Measurements from ENCODE around the gene PITX1. TPM values are rescaled to one million over a fixed set of nuclear protein-coding genes. Genes with fewer than 3 reads are reported as not detected.

Gene PITX1
- total RNA-seq, 4 donors from 2014 or later, result 3.5 TPM; not detected in 3

DNA sequence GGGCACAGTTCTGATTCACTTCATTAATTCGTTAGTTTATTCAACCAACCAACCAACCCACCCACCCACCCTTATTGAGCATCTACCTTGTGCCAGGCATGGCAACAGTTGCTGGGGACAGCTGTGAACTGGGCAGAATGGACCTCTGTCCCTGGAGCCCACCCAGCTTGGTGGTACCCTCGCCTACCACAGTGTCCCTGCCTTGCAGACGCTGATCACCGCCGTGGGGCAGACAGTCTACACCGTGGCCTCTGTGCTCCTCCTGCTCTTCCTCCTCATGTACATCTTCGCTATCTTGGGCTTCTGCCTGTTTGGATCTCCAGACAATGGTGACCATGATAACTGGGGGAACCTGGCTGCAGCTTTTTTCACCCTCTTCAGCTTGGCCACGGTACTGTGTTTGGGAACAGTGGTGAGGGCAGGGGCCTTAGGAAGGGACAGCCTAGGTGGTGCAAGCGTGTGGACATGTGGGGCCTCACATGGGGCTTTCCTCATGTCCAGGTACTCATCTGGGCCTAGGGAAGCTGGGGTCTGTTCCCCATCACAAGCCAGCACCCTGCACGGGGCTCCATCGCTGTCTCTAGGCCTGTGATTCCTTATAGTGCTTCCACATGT, 26.2 kb downstream of the PITX1 start:
- TF ChIP-seq, protein P1, sequence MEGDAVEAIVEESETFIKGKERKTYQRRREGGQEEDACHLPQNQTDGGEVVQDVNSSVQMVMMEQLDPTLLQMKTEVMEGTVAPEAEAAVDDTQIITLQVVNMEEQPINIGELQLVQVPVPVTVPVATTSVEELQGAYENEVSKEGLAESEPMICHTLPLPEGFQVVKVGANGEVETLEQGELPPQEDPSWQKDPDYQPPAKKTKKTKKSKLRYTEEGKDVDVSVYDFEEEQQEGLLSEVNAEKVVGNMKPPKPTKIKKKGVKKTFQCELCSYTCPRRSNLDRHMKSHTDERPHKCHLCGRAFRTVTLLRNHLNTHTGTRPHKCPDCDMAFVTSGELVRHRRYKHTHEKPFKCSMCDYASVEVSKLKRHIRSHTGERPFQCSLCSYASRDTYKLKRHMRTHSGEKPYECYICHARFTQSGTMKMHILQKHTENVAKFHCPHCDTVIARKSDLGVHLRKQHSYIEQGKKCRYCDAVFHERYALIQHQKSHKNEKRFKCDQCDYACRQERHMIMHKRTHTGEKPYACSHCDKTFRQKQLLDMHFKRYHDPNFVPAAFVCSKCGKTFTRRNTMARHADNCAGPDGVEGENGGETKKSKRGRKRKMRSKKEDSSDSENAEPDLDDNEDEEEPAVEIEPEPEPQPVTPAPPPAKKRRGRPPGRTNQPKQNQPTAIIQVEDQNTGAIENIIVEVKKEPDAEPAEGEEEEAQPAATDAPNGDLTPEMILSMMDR (IDR thresholded peaks at IDR 0.05; ENCODE audit: low read depth), result no peak

DNA sequence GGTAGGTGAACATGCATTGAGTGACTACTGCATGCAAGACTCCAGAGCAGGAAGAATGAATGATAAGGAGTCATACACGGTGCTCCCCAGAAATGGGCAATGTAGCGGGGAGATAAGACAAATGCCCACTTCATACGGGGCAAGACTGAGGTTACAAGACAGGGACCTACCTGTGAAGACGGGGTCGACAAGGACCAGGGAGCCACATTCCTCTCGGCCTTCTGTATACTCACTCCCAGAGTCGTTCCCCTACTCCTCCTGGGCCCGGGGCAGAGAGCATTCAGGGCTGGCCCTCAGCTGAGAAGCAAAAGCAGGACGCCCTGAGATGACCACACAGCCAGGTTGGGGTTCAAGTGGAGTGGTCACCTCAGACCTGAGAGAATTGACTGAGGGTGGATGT, 26.7 kb downstream of the PITX1 start:
- TF ChIP-seq, protein P1 (IDR thresholded peaks at IDR 0.05; ENCODE audit: low read depth), result no peak

DNA sequence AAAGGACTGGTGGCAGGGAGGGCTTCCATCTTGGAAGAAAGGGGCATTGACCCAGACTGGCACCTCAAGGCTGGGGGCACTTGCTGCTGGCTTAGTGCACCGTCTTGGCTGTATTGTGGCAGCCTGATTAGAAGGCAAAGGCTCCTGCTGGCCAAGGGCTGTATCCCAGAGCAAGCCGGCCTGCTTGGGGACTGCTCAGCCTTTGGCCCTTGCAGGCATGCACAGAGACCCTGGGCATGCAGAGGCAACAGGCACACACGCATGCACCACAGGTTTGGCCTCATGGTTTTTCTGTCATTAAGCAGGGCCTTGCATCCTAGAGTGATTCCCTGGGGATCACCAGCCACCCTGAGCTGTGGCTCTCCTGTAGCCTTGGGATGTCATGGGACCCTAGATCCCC, 29.0 kb downstream of the PITX1 start:
- TF ChIP-seq, protein P1 (IDR thresholded peaks at IDR 0.05; ENCODE audit: low read depth), result no peak

DNA sequence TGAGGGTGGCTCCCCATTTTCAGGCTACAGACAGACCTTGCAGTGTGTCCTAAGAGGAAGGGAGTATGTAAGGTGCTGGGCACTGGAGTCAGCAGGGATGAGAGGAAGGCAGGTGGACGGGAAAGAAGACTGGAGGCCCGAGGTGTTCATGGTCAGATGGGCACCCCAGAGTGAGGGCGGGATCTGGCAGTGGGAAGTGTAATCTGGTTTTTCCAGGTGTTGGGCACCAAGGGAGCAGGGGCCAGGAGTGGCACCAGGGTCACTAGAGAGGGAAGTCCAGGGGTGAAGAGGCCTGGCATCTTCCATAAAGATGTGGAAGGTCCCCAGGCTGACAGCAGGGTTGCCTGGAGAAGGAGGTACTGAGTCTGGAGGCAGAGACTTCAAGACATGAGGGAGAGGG, 29.7 kb downstream of the PITX1 start:
- TF ChIP-seq, protein P1 (IDR thresholded peaks at IDR 0.05; ENCODE audit: low read depth), result no peak

DNA sequence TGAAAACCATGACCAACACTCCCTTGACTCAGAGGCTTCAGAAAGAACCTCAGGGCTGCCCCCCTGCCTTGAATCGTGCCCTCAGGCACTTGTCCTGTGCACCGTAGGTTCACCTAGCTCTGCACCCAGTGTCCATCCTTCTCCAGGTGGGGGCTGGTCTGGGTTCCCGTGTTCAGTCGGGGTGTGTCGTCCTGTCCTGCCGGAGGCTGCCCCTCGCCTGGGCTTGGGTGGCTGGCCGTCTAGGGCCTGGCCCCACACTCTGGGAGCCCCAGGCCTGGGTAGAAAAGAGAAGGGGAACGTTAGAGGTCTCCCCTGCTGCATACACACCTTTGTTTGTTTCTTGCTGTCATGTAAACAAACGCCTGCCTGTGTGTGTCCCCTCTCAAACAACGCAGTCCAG, 37.0 kb downstream of the PITX1 start:
- TF ChIP-seq, protein P1 (IDR thresholded peaks at IDR 0.05; ENCODE audit: low read depth), result no peak

DNA sequence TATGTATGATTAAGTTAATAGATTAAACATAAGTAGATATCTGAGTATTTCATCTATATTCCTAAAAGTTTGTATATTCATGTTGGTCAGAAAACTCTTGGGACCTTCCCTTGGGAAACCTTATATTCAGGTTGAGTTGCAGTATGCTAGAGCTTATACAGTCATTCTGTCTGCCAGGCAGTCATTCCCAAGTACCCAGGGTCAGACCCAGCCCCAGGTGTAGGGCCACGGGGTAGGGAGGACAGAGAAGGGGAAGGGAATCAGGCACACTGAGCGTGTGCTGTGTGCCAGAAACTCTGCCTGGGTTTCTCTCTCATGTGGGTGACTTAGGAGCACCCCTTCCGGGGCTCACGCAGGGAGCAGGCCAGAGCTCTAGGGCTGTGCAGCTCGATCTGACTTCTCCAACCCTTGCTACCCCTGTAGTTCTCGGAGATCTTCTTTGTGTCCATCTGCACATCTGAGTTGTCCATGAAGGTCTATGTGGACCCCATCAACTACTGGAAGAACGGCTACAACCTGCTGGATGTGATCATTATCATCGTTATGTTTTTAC, 38.1 kb downstream of the PITX1 start:
- TF ChIP-seq, protein P1 (IDR thresholded peaks at IDR 0.05; ENCODE audit: low read depth), result no peak

DNA sequence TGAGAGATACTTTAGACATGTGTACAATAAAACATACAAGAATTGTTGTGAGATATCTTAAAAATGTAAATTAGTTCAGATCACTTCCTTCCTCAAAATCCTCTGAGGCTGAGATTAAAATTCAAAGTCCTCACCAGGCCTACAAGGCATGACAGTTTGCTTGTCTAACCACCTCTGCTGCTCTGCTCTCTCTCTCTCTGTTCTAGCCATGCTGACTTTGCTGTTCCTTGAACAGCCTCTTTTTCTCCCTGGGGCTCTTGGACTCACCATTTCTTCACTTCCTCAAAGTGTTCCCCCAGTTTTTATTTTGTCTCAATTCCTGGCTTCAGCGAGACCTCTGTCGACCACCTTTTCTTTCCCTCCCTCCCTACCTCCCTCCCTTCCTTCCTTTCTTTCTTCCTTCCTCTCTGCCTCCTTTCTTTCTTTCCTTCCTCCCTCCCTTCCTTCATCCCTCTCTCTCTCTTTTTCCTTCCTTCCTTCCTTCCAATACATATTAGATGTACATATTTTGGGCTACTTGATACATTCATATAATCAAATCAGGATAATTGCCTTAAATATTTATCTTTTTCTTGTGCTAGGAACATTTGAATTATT, 39.4 kb downstream of the PITX1 start:
- TF ChIP-seq, protein P1 (IDR thresholded peaks at IDR 0.05; ENCODE audit: low read depth), result no peak

Measured in subcutaneous adipose tissue (tissue), 4 donors.